Uterus (tissue), 2 donors: ENCODE results near the gene YJEFN3.

Source experiments
- POLR2A ChIP-seq, 2 donors: fragments of 450-650 bp; IDR thresholded peaks; one replicate each; pipeline ENCODE4 v1.6.1; 2016; ENCODE audit warnings: antibody characterized with exemption in 2 of 2, mild to moderate bottlenecking in 1 of 2, moderate library complexity in 1 of 2
- TF ChIP-seq, protein P1 (sequence below), 4 experiments: fragments of 200-600 bp in 2 of 4; fragments of 450-650 bp in 2 of 4; sonication (generic) in 2 of 4; IDR thresholded peaks; one replicate each; pipeline ENCODE4 v1.5.1; 2016 to 2019; ENCODE audit warnings: antibody characterized with exemption in 4 of 4, mild to moderate bottlenecking in 2 of 4, moderate library complexity in 1 of 4

DNA sequence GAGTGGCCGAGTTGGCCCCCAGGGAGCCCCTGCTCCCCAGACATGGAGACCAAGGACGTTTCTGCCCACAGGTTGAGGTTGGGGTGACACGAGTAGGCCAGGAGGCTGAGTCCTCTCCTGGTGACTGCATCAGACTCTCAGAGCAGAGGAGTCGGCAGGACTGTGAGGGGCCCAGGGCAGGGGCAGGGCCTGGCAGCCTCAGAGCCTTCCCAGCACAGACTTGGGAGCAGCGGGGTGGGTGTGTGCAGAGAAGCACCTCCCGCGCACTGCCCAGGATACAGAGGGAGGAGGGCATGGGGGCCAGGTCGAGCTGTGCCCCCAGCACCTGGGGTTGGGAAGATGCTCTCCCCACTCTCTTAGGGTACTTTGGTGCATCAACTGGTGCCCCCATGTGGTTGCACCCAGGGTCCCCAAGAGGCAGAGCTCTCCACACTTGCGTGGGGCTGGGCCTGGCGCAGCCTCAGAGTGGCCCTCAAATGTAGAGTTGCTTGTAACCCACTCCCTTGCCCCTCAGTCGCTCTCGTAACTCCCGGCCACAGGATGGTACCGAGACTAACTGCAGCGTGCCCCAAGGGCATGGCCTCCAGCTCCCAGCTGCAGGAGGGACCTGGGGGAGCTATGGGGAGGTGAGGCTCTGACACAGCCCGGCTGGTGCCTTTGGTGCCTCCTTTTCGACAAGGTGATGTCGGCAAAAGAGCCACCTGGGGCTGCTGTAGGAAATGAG, 29.3 kb upstream of the YJEFN3 start:
- TF ChIP-seq POLR2A (IDR thresholded peaks at IDR 0.05): no peak
- TF ChIP-seq, protein P1, sequence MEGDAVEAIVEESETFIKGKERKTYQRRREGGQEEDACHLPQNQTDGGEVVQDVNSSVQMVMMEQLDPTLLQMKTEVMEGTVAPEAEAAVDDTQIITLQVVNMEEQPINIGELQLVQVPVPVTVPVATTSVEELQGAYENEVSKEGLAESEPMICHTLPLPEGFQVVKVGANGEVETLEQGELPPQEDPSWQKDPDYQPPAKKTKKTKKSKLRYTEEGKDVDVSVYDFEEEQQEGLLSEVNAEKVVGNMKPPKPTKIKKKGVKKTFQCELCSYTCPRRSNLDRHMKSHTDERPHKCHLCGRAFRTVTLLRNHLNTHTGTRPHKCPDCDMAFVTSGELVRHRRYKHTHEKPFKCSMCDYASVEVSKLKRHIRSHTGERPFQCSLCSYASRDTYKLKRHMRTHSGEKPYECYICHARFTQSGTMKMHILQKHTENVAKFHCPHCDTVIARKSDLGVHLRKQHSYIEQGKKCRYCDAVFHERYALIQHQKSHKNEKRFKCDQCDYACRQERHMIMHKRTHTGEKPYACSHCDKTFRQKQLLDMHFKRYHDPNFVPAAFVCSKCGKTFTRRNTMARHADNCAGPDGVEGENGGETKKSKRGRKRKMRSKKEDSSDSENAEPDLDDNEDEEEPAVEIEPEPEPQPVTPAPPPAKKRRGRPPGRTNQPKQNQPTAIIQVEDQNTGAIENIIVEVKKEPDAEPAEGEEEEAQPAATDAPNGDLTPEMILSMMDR (IDR thresholded peaks at IDR 0.05): no peak
